OCI-LY1 (cell line): ENCODE measurements around the gene STK11IP.

Experiments used
- H2AFZ ChIP-seq: fragments of 200-600 bp; sonication (generic), shearing (Covaris generic); 2 replicates; pipeline ENCODE4 v1.6.0; 2014; ENCODE audit warnings: antibody characterized with exemption, mild to moderate bottlenecking, low read length
- H3F3A ChIP-seq: fragments of 200-600 bp; sonication (generic), shearing (Covaris generic); 2 replicates; pipeline ENCODE4 v1.6.0; 2014; ENCODE audit warnings: mild to moderate bottlenecking, antibody characterized with exemption, low read length, moderate library complexity; ENCODE audit not compliant: insufficient read depth
- H3K27ac ChIP-seq: fragments of 200-600 bp; sonication (generic); 2 replicates; pipeline ENCODE4 v1.5.1; 2014; ENCODE audit warnings: low read length, mixed run types, mild to moderate bottlenecking, low read depth; ENCODE audit not compliant: poor library complexity, severe bottlenecking
- H3K27me3 ChIP-seq: fragments of 200-600 bp; sonication (generic); 2 replicates; pipeline ENCODE4 v1.6.0; 2014; ENCODE audit warnings: antibody characterized with exemption, mild to moderate bottlenecking, low read length, moderate library complexity; ENCODE audit not compliant: insufficient read depth
- H3K36me3 ChIP-seq: fragments of 200-600 bp; sonication (generic); 2 replicates; pipeline ENCODE4 v1.6.1; 2014; ENCODE audit warnings: mild to moderate bottlenecking, antibody characterized with exemption, low read length, moderate library complexity, mixed read lengths; ENCODE audit not compliant: insufficient read depth
- H3K4me1 ChIP-seq: fragments of 200-600 bp; sonication (generic); 2 replicates; pipeline ENCODE4 v1.5.1; 2014; ENCODE audit warnings: mild to moderate bottlenecking, low read length, moderate library complexity; ENCODE audit not compliant: insufficient read depth, severe bottlenecking
- H3K4me2 ChIP-seq: fragments of 200-600 bp; sonication (generic), shearing (Covaris generic); 2 replicates; pipeline ENCODE4 v1.6.1; 2014; ENCODE audit warnings: low read length
- H3K4me3 ChIP-seq: fragments of 200-600 bp; sonication (generic); 2 replicates; pipeline ENCODE4 v1.5.1; 2014; ENCODE audit warnings: low read length, low read depth, mild to moderate bottlenecking, mixed read lengths; ENCODE audit not compliant: poor library complexity, severe bottlenecking
- H3K79me2 ChIP-seq: fragments of 200-600 bp; shearing (Covaris generic); 2 replicates; pipeline ENCODE4 v1.6.1; 2016; ENCODE audit warnings: mixed run types, low read length, mixed read lengths; ENCODE audit not compliant: insufficient read depth
- H3K9ac ChIP-seq: fragments of 200-600 bp; sonication (generic), shearing (Covaris generic); 2 replicates; pipeline ENCODE4 v1.6.1; 2014; ENCODE audit warnings: mild to moderate bottlenecking, low read length, mixed read lengths
- H3K9me2 ChIP-seq: fragments of 200-600 bp; sonication (generic), shearing (Covaris generic); 2 replicates; pipeline ENCODE4 v1.6.1; 2014; ENCODE audit warnings: low read depth, mild to moderate bottlenecking, low read length, mixed read lengths
- H3K9me3 ChIP-seq: fragments of 200-600 bp; shearing (Covaris generic); 2 replicates; pipeline ENCODE4 v1.6.1; 2014; ENCODE audit warnings: low read length, mixed read lengths
- H4K20me1 ChIP-seq: fragments of 200-600 bp; sonication (generic), shearing (Covaris generic); 2 replicates; pipeline ENCODE4 v1.6.0; 2016; ENCODE audit warnings: mild to moderate bottlenecking, low read length; ENCODE audit not compliant: insufficient read depth
- CTCF ChIP-seq: fragments of 200-600 bp; sonication (generic), shearing (Covaris generic); IDR thresholded peaks from 2 replicates; pipeline ENCODE4 v1.5.1; 2017; ENCODE audit warnings: mild to moderate bottlenecking, antibody characterized with exemption, low read length, moderate library complexity, mixed read lengths
- EZH2 ChIP-seq: fragments of 200-600 bp; sonication (generic), shearing (Covaris generic); IDR thresholded peaks from 2 replicates; pipeline ENCODE4 v1.8.0; 2017; ENCODE audit warnings: borderline replicate concordance, mixed run types, mild to moderate bottlenecking, antibody characterized with exemption, low read length, moderate library complexity, mixed read lengths

STK11IP gene

GRCh38 chr2:219553463-219553963 lies 44.1 kb upstream of the STK11IP start:
- H3K9me2 ChIP-seq: no peaks in the 10 kb centered on the region
- TF ChIP-seq CTCF: no peak
- no peak for TF ChIP-seq EZH2
- no peaks in the 10 kb centered on the region for H3K79me2 ChIP-seq
- H3K36me3 ChIP-seq: no peaks in the 10 kb centered on the region
- H3K9ac ChIP-seq: no peak overlapping the region
- H3F3A ChIP-seq: no peaks in the 10 kb centered on the region
- no peak overlapping the region for H3K4me3 ChIP-seq
- no peaks in the 10 kb centered on the region for H4K20me1 ChIP-seq
- no peak overlapping the region for H3K4me2 ChIP-seq
- H3K4me1 ChIP-seq: no peaks in the 10 kb centered on the region
- H3K27ac ChIP-seq: no peak overlapping the region
- H3K27me3 ChIP-seq: 0 out of 2 replicates have a peak, but pooled peaks cover 4% of the 10 kb centered on the region
- H3K9me3 ChIP-seq: no peaks in the 10 kb centered on the region
- H2AFZ ChIP-seq: no peak overlapping the region

- TF ChIP-seq EZH2 (no peak), CTCF (no peak)
- H3K4me2 ChIP-seq: no peak overlapping the region
Observed at GRCh38 chr2:219554350-219554749, 43.3 kb upstream of the STK11IP start.

GRCh38 chr2:219555956-219556355 lies 41.7 kb upstream of the STK11IP start:
- no peak overlapping the region for H3K4me3 ChIP-seq
- no peaks in the 10 kb centered on the region for H3K4me1 ChIP-seq
- no peak overlapping the region for H3K4me2 ChIP-seq
- H3K9me2 ChIP-seq: no peaks in the 10 kb centered on the region
- no peaks in the 10 kb centered on the region for H4K20me1 ChIP-seq
- no peak overlapping the region for H2AFZ ChIP-seq
- no peak overlapping the region for H3K9ac ChIP-seq
- 0 out of 2 replicates have a peak, but pooled peaks cover 4% of the 10 kb centered on the region for H3K27me3 ChIP-seq
- H3K9me3 ChIP-seq: no peaks in the 10 kb centered on the region
- no peaks in the 10 kb centered on the region for H3F3A ChIP-seq
- H3K79me2 ChIP-seq: no peaks in the 10 kb centered on the region
- H3K27ac ChIP-seq: no peak overlapping the region
- no peaks in the 10 kb centered on the region for H3K36me3 ChIP-seq
- TF ChIP-seq EZH2: no peak
- TF ChIP-seq CTCF: no peak

More at GRCh38 chr2:219554350-219554749, 43.3 kb upstream of the STK11IP start:
- H3K79me2 ChIP-seq: no peaks in the 10 kb centered on the region
- H3K9me3 ChIP-seq: no peaks in the 10 kb centered on the region
- H4K20me1 ChIP-seq: no peaks in the 10 kb centered on the region
- H3K4me3 ChIP-seq: no peak overlapping the region
- H3K27me3 ChIP-seq: 0 out of 2 replicates have a peak, but pooled peaks cover 4% of the 10 kb centered on the region
- no peaks in the 10 kb centered on the region for H3F3A ChIP-seq
- H3K27ac ChIP-seq: no peak overlapping the region
- H3K9ac ChIP-seq: no peak overlapping the region
- H3K4me1 ChIP-seq: no peaks in the 10 kb centered on the region
- no peaks in the 10 kb centered on the region for H3K36me3 ChIP-seq
- no peak overlapping the region for H2AFZ ChIP-seq
- H3K9me2 ChIP-seq: no peaks in the 10 kb centered on the region
